ENCODE measurements around the gene ADCY7.

Gene ADCY7

DNA sequence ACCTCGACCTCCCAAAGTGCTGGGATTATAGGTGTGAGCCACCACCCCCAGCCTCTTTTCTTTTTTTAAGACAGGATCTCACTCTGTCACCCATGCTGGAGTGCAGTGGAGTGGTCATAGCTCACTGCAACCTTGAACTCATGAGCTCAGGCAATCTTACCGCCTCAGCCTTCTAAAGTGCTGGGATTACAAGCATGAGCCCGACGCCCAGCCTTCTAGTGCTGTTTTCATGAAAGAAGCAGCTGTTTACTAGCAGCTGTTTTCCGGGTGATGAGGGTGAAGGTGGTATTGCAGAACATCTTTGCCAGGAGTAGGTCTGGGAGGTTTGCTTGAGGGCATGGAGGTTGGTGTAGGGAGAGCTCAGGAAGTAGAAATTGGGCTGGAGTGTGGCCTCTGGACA lies 2.0 kb downstream of the ADCY7 start:
- peaks cover 0 to 18% (median 0%) of the 10 kb centered on the region in 11 experiments; a peak in 5 of 22 replicates for H3K36me3 ChIP-seq
- H3K9ac ChIP-seq: peak overlapping the region in 8 of 11 experiments; percentile 1 to 83 (median 78); a peak in 12 of 22 replicates
- H4K20me1 ChIP-seq: peaks cover 0 to 31% (median 0%) of the 10 kb centered on the region in 11 experiments; a peak in 6 of 22 replicates
- H3K9me3 ChIP-seq (replicated peaks in 1 of 11): no peaks in the 10 kb centered on the region
- H3K4me2 ChIP-seq: peak overlapping the region; percentile 86 to 100 (median 98)
- peak overlapping the region in 9 of 11 experiments; percentile 0 to 90 (median 83); a peak in 16 of 22 replicates for H3K27ac ChIP-seq
- peak overlapping the region in 5 of 10 experiments; percentile 3 to 75 (median 64); a peak in 7 of 20 replicates for H3K4me3 ChIP-seq
- H3K4me1 ChIP-seq: peaks cover 74 to 100% (median 100%) of the 10 kb centered on the region in 10 experiments
- no peak for TF ChIP-seq Cebpa-rat (IDR thresholded peaks at IDR 0.05)
- H3K27me3 ChIP-seq: no peaks in the 10 kb centered on the region

DNA sequence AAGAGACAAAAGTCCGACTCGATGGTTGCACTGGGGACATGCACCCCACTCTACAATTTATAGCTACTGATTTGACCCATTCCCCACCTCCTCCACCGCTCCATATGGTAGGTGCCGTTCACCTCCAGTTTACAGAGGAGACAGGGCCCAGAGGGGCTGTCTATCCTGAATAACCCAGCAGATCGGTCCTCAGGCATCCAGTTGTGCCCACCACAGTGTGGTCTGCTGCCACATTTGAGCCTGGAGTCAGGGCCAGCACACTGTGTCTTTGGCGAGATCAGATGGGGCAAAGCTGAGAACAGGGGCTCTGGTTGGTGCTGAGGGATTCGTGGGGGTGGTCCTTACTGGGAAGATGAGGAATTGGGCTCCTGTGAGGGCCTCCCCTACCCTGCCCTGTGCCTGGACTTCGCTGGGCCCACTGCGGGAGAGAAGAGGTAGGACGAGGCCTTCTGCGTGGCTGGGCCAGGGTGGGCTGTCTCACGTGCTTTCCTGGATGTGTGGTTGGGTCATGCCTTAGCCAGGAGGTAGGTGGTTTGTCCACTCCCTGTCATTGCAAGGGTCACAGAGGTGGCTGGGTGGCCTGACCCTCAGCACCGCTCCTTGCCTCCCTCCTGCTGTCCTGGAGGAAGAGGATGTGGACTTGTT lies 2.8 kb downstream of the ADCY7 start:
- peak overlapping the region in 2 of 11 experiments; percentile 6 to 17; a peak in 3 of 22 replicates for H3K9ac ChIP-seq

DNA sequence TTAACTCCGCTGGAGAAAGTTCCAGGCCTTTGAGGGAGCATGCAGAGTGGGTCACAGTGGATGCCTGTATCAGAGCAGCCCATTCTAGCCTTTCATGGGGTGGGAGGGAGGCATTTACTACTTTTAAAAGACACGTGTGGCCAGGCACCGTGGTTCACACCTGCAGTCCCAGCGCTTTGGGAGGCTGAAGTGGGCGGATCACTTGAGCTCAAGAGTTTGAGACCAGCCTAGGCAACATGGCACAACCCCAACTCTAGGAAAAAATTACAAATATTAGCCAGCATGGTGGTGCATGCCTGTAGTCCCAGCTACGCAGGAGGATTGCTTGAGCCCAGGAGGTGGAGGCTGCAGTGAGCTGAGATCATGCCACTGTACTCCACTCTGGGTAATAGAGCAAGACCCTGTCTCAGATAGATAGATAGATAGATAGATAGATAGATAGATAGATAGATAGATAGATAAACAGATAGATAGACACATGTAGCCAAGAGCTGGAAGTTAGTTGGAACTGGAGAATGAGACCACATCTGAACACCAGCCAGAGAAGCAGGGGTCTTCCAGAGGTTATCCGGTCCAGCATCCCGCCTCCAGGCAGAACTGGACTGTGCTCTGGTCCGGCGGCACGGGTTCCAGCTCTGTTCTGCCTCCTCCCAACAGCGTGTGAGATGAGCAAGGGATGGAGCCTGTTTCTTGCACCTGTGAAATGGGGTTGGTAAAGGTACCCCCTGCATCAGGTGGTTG lies 3.6 kb downstream of the ADCY7 start:
- Histone ChIP-seq H4K20me1 (peaks cover 0 to 32% (median 0%) of the 10 kb centered on the region in 11 experiments; a peak in 6 of 22 replicates), H3K36me3 (peaks cover 0 to 18% (median 0%) of the 10 kb centered on the region in 11 experiments; a peak in 5 of 22 replicates), H3K4me1 (peaks cover 74 to 98% (median 95%) of the 10 kb centered on the region in 10 experiments), H3K9ac (no peak overlapping the region), H3K4me3 (no peak overlapping the region), H3K27me3 (no peaks in the 10 kb centered on the region), H3K27ac (peak overlapping the region in 6 of 11 experiments; percentile 19 to 90 (median 58); a peak in 7 of 22 replicates), H3K9me3 (replicated peaks in 1 of 11) (no peaks in the 10 kb centered on the region), H3K4me2 (peak overlapping the region in 9 of 11 experiments; percentile 6 to 100 (median 99); a peak in 14 of 22 replicates)
- TF ChIP-seq Cebpa-rat (IDR thresholded peaks at IDR 0.05): no peak

More for the DNA sequence above, 2.8 kb downstream of the ADCY7 start:
- Histone ChIP-seq H3K36me3 (peaks cover 0 to 18% (median 0%) of the 10 kb centered on the region in 11 experiments; a peak in 5 of 22 replicates), H3K27me3 (no peaks in the 10 kb centered on the region), H3K4me1 (peaks cover 74 to 100% (median 97%) of the 10 kb centered on the region in 10 experiments), H3K4me3 (peak overlapping the region in 1 of 10 experiments; percentile 71; a peak in 1 of 20 replicates), H3K27ac (peak overlapping the region in 8 of 11 experiments; percentile 7 to 90 (median 62); a peak in 12 of 22 replicates), H3K9me3 (replicated peaks in 1 of 11) (no peaks in the 10 kb centered on the region), H3K4me2 (peak overlapping the region in 9 of 11 experiments; percentile 6 to 100 (median 99); a peak in 16 of 22 replicates), H4K20me1 (peaks cover 0 to 32% (median 0%) of the 10 kb centered on the region in 11 experiments; a peak in 6 of 22 replicates)
- no peak for TF ChIP-seq Cebpa-rat (IDR thresholded peaks at IDR 0.05)

DNA sequence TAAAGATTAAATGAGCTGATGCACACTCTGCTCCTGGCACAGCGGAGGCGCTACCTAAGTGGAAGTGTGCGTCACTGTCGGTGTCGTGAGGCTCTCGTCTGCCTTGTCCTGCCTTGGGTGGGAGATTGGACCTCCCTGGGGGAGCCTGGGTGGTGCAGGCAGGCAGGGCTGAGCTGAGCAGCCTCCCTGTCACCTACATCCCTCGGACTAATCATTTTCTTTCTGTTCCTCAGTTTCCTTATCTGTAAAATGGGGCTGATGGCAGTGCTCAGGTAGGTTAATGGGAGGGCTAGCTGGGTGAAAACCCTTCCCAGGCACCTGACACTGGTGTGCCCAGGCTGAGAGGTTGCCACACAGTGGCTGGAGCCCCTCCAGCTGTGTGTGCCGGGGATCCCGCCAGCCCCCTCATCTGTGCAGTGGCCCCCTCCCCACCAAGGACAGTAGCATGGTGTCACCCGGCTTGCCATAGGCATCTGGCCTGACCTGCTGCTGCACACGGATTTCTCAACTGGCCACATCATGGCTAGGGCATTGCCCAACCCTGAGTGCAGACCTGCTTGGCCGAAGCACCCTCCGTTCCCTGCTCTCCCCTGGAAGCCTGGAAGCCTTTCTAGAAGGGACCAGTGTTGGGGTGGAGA lies 4.3 kb downstream of the ADCY7 start:
- Histone ChIP-seq H3K27me3 (no peaks in the 10 kb centered on the region), H3K4me2 (peak overlapping the region in 8 of 11 experiments; percentile 96 to 100 (median 99); a peak in 14 of 22 replicates), H3K9me3 (replicated peaks in 1 of 11) (no peaks in the 10 kb centered on the region), H3K4me1 (peaks cover 74 to 98% (median 95%) of the 10 kb centered on the region in 10 experiments), H3K9ac (peak overlapping the region in 1 of 11 experiments; percentile 97; a peak in 2 of 22 replicates), H3K27ac (peak overlapping the region in 5 of 11 experiments; percentile 98 to 100 (median 99); a peak in 6 of 22 replicates), H3K4me3 (no peak overlapping the region), H4K20me1 (peaks cover 0 to 36% (median 0%) of the 10 kb centered on the region in 11 experiments; a peak in 6 of 22 replicates), H3K36me3 (peaks cover 0 to 18% (median 0%) of the 10 kb centered on the region in 11 experiments; a peak in 5 of 22 replicates)
- TF ChIP-seq Cebpa-rat (IDR thresholded peaks at IDR 0.05): no peak

DNA sequence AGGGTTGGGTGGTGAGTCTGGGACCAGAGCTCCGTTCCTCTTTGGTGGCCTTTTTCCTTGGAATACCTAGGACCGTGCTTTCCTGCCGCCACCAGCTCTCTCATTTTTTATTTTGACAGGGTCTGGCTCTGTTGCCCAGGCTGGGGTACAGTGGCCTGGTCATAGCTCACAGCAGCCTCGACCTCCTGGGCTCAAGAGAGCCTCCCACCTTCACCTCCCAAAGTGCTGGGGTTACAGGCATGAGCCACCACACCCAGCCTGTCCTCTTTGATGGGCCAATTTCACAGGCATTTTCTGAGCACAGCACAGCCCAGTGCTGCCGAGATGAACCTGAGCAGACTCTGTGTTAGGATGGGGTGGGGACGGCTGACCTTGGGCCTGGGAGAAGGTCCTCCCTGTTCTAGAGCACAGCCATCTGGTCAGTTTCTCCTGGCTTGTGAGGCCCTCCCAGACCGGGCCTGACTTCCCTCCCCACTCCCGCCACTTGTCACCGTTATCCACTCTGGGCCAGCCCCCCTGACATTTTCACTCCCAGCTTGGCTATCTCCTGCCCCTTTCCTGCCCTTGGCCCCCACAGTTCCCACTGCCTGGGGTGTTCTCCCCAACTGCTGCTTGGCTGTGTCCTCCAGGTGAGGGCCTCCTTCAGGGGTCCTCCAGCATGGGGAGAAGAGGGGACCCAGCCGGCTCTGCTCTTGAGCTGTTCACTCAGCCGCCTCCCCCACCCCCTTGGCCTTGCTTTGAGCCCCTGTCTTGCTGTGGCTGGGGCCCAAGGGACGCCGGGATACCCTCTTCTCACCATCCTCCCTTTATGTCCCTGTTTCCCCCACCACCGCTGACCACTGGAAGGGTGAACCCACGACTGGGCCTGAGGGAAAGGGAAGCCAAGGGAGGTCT lies 5.0 kb downstream of the ADCY7 start:
- Histone ChIP-seq H3K4me3 (peak overlapping the region in 1 of 10 experiments; percentile 73; a peak in 1 of 20 replicates), H3K4me1 (peaks cover 74 to 98% (median 95%) of the 10 kb centered on the region in 10 experiments), H3K9me3 (replicated peaks in 1 of 11) (no peaks in the 10 kb centered on the region), H4K20me1 (peaks cover 0 to 36% (median 0%) of the 10 kb centered on the region in 11 experiments; a peak in 7 of 22 replicates), H3K27me3 (no peaks in the 10 kb centered on the region), H3K36me3 (peaks cover 0 to 18% (median 0%) of the 10 kb centered on the region in 11 experiments; a peak in 5 of 22 replicates), H3K4me2 (peak overlapping the region; percentile 91 to 100 (median 99)), H3K9ac (peak overlapping the region in 10 of 11 experiments; percentile 44 to 98 (median 93); a peak in 17 of 22 replicates), H3K27ac (peak overlapping the region in 10 of 11 experiments; percentile 7 to 100 (median 98); a peak in 18 of 22 replicates)
- TF ChIP-seq Cebpa-rat (IDR thresholded peaks at IDR 0.05): no peak

DNA sequence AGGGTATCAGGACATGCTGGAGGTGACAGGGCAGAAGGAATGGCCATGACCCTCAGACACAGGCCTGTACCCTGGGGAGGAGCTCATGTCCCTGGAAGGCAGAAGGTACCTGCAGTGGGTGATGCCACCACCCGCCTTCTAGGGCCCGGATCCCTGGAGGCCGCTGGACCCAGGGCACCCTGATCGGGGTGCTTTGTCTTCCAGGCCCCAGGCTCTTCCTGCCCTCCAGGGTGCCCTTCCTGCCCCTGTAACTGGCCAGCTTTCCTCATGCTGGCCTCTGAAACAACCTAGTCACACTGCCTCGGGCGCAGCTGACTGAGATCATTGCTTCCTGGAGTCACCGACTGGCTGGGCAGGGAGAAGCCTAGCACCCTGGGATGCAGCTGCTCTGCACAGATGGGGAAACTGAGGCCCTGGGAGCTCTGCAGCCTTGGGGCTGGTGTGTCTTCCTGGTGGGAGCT lies 5.8 kb downstream of the ADCY7 start:
- H3K36me3 ChIP-seq: peaks cover 0 to 18% (median 0%) of the 10 kb centered on the region in 11 experiments; a peak in 5 of 22 replicates
- no peaks in the 10 kb centered on the region for H3K9me3 ChIP-seq (replicated peaks in 1 of 11)
- no peak for TF ChIP-seq Cebpa-rat (IDR thresholded peaks at IDR 0.05)
- peak overlapping the region; percentile 7 to 100 (median 98); a peak in 20 of 22 replicates for H3K27ac ChIP-seq
- H3K4me2 ChIP-seq: peak overlapping the region; percentile 91 to 100 (median 99)
- H4K20me1 ChIP-seq: peaks cover 0 to 36% (median 0%) of the 10 kb centered on the region in 11 experiments; a peak in 7 of 22 replicates
- H3K4me3 ChIP-seq: peak overlapping the region in 4 of 10 experiments; percentile 14 to 73 (median 40); a peak in 4 of 20 replicates
- H3K9ac ChIP-seq: peak overlapping the region; percentile 41 to 98 (median 92); a peak in 21 of 22 replicates
- peaks cover 72 to 98% (median 95%) of the 10 kb centered on the region in 10 experiments for H3K4me1 ChIP-seq
- H3K27me3 ChIP-seq: no peaks in the 10 kb centered on the region

Measured in BLaER1 treated with 17β-estradiol and CSF1 and Interleukin-3, amounts not matched to agents 10 nM and 100 nM (cell line).